ENCODE results near the gene PRM1.

GRCh38 chr16:11327277-11328171, 46.4 kb upstream of the PRM1 start:
- TF ChIP-seq TARDBP (IDR thresholded peaks at IDR 0.05) (no peak), FOXA1 (IDR thresholded peaks at IDR 0.05) (no peak), ARNT (IDR thresholded peaks at IDR 0.05) (no peak), ELF4 (IDR thresholded peaks at IDR 0.05) (no peak)
